ENCODE results near the gene UMAD1.

The UMAD1 gene

GRCh38 chr7:7720193-7720592 lies 79.6 kb downstream of the UMAD1 start:
- Histone ChIP-seq H3K27me3 (ENCODE audit: insufficient read depth, low read length, poor library complexity, severe bottlenecking) (no peaks in the 10 kb centered on the region), H3K9ac (ENCODE audit: low read depth, low read length, poor library complexity, severe bottlenecking) (peak overlapping the region; percentile 24), H3K36me3 (ENCODE audit: insufficient read depth, low read length) (no peaks in the 10 kb centered on the region), H3K4me1 (ENCODE audit: insufficient read depth, low read length, poor library complexity, severe bottlenecking) (peaks cover 31% of the 10 kb centered on the region), H2AFZ (ENCODE audit: low read length) (peak overlapping the region; percentile 88; the same call in 1 of the 2 replicates), H3K4me2 (ENCODE audit: low read depth, low read length, poor library complexity, severe bottlenecking) (peak overlapping the region; percentile 34), H3F3A (ENCODE audit: low read depth) (no peaks in the 10 kb centered on the region), H3K9me3 (ENCODE audit: insufficient read depth, low read depth, low read length) (no peaks in the 10 kb centered on the region), H4K20me1 (ENCODE audit: insufficient read depth, low read length, poor library complexity, severe bottlenecking) (no peaks in the 10 kb centered on the region), H3K79me2 (ENCODE audit: insufficient read depth, low read length) (no peaks in the 10 kb centered on the region), H3K4me3 (ENCODE audit: low read length, poor library complexity, severe bottlenecking) (no peak overlapping the region), H3K9me2 (replicated peaks; ENCODE audit: low read depth, low read length) (no peaks in the 10 kb centered on the region)
- TF ChIP-seq CTCF (conservative IDR thresholded peaks at IDR 0.05; ENCODE audit: low read length) (no peak), EZH2phosphoT487 (IDR thresholded peaks at IDR 0.05; ENCODE audit: borderline replicate concordance) (no peak)

- Histone ChIP-seq H3F3A (ENCODE audit: low read depth) (no peaks in the 10 kb centered on the region), H3K79me2 (ENCODE audit: insufficient read depth, low read length) (no peaks in the 10 kb centered on the region), H3K9me3 (ENCODE audit: insufficient read depth, low read depth, low read length) (no peaks in the 10 kb centered on the region), H3K4me2 (ENCODE audit: low read depth, low read length, poor library complexity, severe bottlenecking) (no peak overlapping the region), H3K4me3 (ENCODE audit: low read length, poor library complexity, severe bottlenecking) (no peak overlapping the region), H3K36me3 (ENCODE audit: insufficient read depth, low read length) (no peaks in the 10 kb centered on the region), H3K9ac (ENCODE audit: low read depth, low read length, poor library complexity, severe bottlenecking) (no peak overlapping the region), H3K4me1 (ENCODE audit: insufficient read depth, low read length, poor library complexity, severe bottlenecking) (peaks cover 31% of the 10 kb centered on the region), H4K20me1 (ENCODE audit: insufficient read depth, low read length, poor library complexity, severe bottlenecking) (no peaks in the 10 kb centered on the region), H3K27me3 (ENCODE audit: insufficient read depth, low read length, poor library complexity, severe bottlenecking) (no peaks in the 10 kb centered on the region), H2AFZ (ENCODE audit: low read length) (no peak overlapping the region), H3K9me2 (replicated peaks; ENCODE audit: low read depth, low read length) (no peaks in the 10 kb centered on the region)
- TF ChIP-seq CTCF (conservative IDR thresholded peaks at IDR 0.05; ENCODE audit: low read length), result no peak
Measured at GRCh38 chr7:7720750-7721621, 80.4 kb downstream of the UMAD1 start.

GRCh38 chr7:7731732-7732131 lies 91.2 kb downstream of the UMAD1 start:
- H3K9me3 ChIP-seq (ENCODE audit: insufficient read depth, low read depth, low read length), result no peaks in the 10 kb centered on the region
- H4K20me1 ChIP-seq (ENCODE audit: insufficient read depth, low read length, poor library complexity, severe bottlenecking), result no peaks in the 10 kb centered on the region
- H3K4me2 ChIP-seq (ENCODE audit: low read depth, low read length, poor library complexity, severe bottlenecking), result no peak overlapping the region
- H3K79me2 ChIP-seq (ENCODE audit: insufficient read depth, low read length), result no peaks in the 10 kb centered on the region
- H3F3A ChIP-seq (ENCODE audit: low read depth), result no peaks in the 10 kb centered on the region
- peaks cover 17% of the 10 kb centered on the region for H3K4me1 ChIP-seq (ENCODE audit: insufficient read depth, low read length, poor library complexity, severe bottlenecking)
- no peak overlapping the region for H2AFZ ChIP-seq (ENCODE audit: low read length)
- H3K4me3 ChIP-seq (ENCODE audit: low read length, poor library complexity, severe bottlenecking), result no peak overlapping the region
- no peaks in the 10 kb centered on the region for H3K27me3 ChIP-seq (ENCODE audit: insufficient read depth, low read length, poor library complexity, severe bottlenecking)
- no peaks in the 10 kb centered on the region for H3K36me3 ChIP-seq (ENCODE audit: insufficient read depth, low read length)
- no peaks in the 10 kb centered on the region for H3K9me2 ChIP-seq (replicated peaks; ENCODE audit: low read depth, low read length)
- no peak for TF ChIP-seq CTCF (conservative IDR thresholded peaks at IDR 0.05; ENCODE audit: low read length)
- TF ChIP-seq EZH2phosphoT487 (IDR thresholded peaks at IDR 0.05; ENCODE audit: borderline replicate concordance), result no peak
- no peak overlapping the region for H3K9ac ChIP-seq (ENCODE audit: low read depth, low read length, poor library complexity, severe bottlenecking)
